ENCODE data around the gene LARP1.

The LARP1 gene

GRCh38 chr5:154840435-154841272, 85.5 kb downstream of the LARP1 start:
- Histone ChIP-seq H3K4me2 (ENCODE audit: low read depth, low read length, poor library complexity, severe bottlenecking) (no peak overlapping the region), H3K9ac (ENCODE audit: low read length) (no peak overlapping the region), H3K27ac (ENCODE audit: low read depth, low read length) (no peak overlapping the region), H3K9me2 (replicated peaks; ENCODE audit: insufficient read depth, low read length) (no peaks in the 10 kb centered on the region), H3F3A (ENCODE audit: insufficient read depth) (no peaks in the 10 kb centered on the region), H3K36me3 (ENCODE audit: low read length) (no peaks in the 10 kb centered on the region), H3K9me3 (ENCODE audit: insufficient read depth, low read length) (no peaks in the 10 kb centered on the region), H2AFZ (ENCODE audit: low read depth, low read length, severe bottlenecking) (no peak overlapping the region), H3K27me3 (ENCODE audit: low read length) (no peaks in the 10 kb centered on the region), H4K20me1 (ENCODE audit: low read depth, low read length) (no peaks in the 10 kb centered on the region), H3K4me3 (ENCODE audit: insufficient read depth, low read length, poor library complexity, severe bottlenecking) (no peak overlapping the region), H3K79me2 (ENCODE audit: insufficient read depth, low read length) (no peaks in the 10 kb centered on the region)
- TF ChIP-seq CTCF (IDR thresholded peaks at IDR 0.05; ENCODE audit: insufficient read depth, low read length, poor library complexity, severe bottlenecking) = no peak

GRCh38 chr5:154841273-154841661, 86.1 kb downstream of the LARP1 start:
- H3K4me3 ChIP-seq (ENCODE audit: insufficient read depth, low read length, poor library complexity, severe bottlenecking) = no peak overlapping the region
- H3K36me3 ChIP-seq (ENCODE audit: low read length) = no peaks in the 10 kb centered on the region
- H4K20me1 ChIP-seq (ENCODE audit: low read depth, low read length) = no peaks in the 10 kb centered on the region
- TF ChIP-seq CTCF (IDR thresholded peaks at IDR 0.05; ENCODE audit: insufficient read depth, low read length, poor library complexity, severe bottlenecking) (no peak), EZH2phosphoT487 (conservative IDR thresholded peaks at IDR 0.05; ENCODE audit: low read length) (no peak)
- H3K27me3 ChIP-seq (ENCODE audit: low read length) = no peaks in the 10 kb centered on the region
- no peaks in the 10 kb centered on the region for H3K9me2 ChIP-seq (replicated peaks; ENCODE audit: insufficient read depth, low read length)
- no peak overlapping the region for H2AFZ ChIP-seq (ENCODE audit: low read depth, low read length, severe bottlenecking)
- H3K4me2 ChIP-seq (ENCODE audit: low read depth, low read length, poor library complexity, severe bottlenecking) = no peak overlapping the region
- H3K27ac ChIP-seq (ENCODE audit: low read depth, low read length) = no peak overlapping the region
- H3K79me2 ChIP-seq (ENCODE audit: insufficient read depth, low read length) = no peaks in the 10 kb centered on the region
- H3K9me3 ChIP-seq (ENCODE audit: insufficient read depth, low read length) = no peaks in the 10 kb centered on the region
- H3K9ac ChIP-seq (ENCODE audit: low read length) = no peak overlapping the region
- H3F3A ChIP-seq (ENCODE audit: insufficient read depth) = no peaks in the 10 kb centered on the region

DNA sequence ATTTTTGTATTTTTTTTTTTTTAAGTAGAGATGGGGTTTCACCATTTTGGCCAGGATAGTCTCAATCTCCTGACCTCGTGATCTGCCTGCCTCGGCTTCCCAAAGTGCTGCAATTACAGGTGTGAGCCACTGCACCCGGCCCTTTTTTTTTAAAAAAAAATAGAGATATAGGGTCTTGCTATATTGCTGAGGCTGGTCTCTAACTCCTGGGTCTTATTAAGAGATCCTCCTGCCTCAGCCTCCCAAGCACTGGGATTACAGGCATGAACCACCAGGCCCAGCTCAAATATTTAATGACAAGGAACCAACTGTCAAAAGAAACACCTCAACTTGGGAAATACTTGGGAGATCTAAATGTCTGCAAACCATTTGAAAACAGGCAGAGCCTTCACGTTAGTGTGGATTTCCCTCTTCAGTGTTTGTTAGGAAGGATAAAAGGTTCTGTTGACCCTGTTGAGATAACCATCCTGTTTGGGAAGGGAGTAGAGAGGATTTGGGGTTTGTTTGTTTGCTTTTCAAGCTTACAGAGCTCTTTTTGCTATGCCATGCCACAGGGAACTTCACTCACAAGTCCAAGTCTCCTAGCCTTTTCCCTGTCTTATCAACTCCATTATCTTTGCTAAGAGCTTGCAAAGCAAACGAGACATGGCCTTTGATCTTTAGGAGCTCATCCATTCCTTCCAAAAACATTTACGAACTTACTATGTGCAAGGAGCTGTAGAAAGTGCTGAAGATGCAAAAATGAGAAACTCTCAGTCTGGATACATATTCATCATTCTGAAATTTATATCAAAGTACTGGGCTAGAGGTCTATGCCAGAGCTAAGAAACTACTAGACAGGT, 87.7 kb downstream of the LARP1 start:
- Histone ChIP-seq H3K9me2 (replicated peaks; ENCODE audit: insufficient read depth, low read length) (no peaks in the 10 kb centered on the region), H3F3A (ENCODE audit: insufficient read depth) (no peaks in the 10 kb centered on the region), H4K20me1 (ENCODE audit: low read depth, low read length) (no peaks in the 10 kb centered on the region), H2AFZ (ENCODE audit: low read depth, low read length, severe bottlenecking) (no peak overlapping the region), H3K27ac (ENCODE audit: low read depth, low read length) (no peak overlapping the region), H3K4me2 (ENCODE audit: low read depth, low read length, poor library complexity, severe bottlenecking) (no peak overlapping the region), H3K9ac (ENCODE audit: low read length) (no peak overlapping the region), H3K79me2 (ENCODE audit: insufficient read depth, low read length) (no peaks in the 10 kb centered on the region), H3K27me3 (ENCODE audit: low read length) (no peaks in the 10 kb centered on the region), H3K36me3 (ENCODE audit: low read length) (no peaks in the 10 kb centered on the region), H3K9me3 (ENCODE audit: insufficient read depth, low read length) (no peaks in the 10 kb centered on the region), H3K4me3 (ENCODE audit: insufficient read depth, low read length, poor library complexity, severe bottlenecking) (no peak overlapping the region)
- TF ChIP-seq CTCF (IDR thresholded peaks at IDR 0.05; ENCODE audit: insufficient read depth, low read length, poor library complexity, severe bottlenecking) (no peak), EZH2phosphoT487 (conservative IDR thresholded peaks at IDR 0.05; ENCODE audit: low read length) (no peak)
